ENCODE results near the gene TMOD1. TPM values are rescaled to one million over a fixed set of nuclear protein-coding genes. Genes with fewer than 3 reads are reported as not detected.

The TMOD1 gene
- total and polyA plus RNA-seq, 2 experiments from 2014 or later = 0.69 to 4.5 TPM

- no peak overlapping the region for H3K4me3 ChIP-seq
Measured at GRCh38 chr9:97506787-97507186, 5.3 kb downstream of the TMOD1 start.

DNA sequence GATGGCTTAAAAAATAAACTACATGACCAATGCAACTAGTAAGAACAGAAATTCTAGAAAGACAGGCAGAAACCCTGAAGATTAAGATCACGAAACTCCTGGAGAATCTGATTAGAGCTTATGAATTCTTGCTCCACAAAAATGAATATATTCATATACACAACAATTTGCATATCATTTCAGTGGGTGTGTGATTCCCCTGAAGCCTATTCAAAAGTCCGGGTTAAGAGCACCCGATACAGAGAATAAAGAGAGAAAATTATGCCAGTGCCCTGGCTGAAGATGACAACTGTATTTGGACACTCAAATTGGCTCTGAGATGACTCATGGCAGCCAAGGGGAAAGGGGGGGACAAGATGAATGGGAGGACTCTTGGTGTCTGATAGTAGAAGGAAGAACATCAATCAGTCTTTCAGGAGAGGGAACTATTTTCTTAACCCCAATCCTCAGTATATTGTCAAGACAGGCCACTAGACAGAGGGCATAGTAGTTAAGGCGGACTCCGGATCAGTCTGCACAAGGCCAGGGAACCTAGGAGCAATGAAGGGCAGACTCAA is 6.0 kb downstream of the TMOD1 start:
- peaks cover 45% of the 10 kb centered on the region for H3K27me3 ChIP-seq (ENCODE audit: insufficient read depth)
- H3K4me3 ChIP-seq = no peak overlapping the region
- no peak overlapping the region for H3K27ac ChIP-seq (ENCODE audit: low read depth)
- no peaks in the 10 kb centered on the region for H4K20me1 ChIP-seq (replicated peaks; ENCODE audit: insufficient read depth)
- no peak for ATAC-seq
- no peaks in the 10 kb centered on the region; the same call in 2 of the 3 replicates for H3K36me3 Mint-ChIP-seq (ENCODE audit: low read depth)
- H3K9me2 ChIP-seq (ENCODE audit: insufficient read depth) = no peaks in the 10 kb centered on the region
- H3F3A ChIP-seq (replicated peaks; ENCODE audit: low read depth) = no peaks in the 10 kb centered on the region; the same call in 1 of the 2 replicates
- no peak overlapping the region for H2AFZ ChIP-seq
- no peaks in the 10 kb centered on the region for H3K79me2 ChIP-seq (replicated peaks; ENCODE audit: insufficient read depth)
- no peaks in the 10 kb centered on the region for H3K36me3 ChIP-seq (ENCODE audit: insufficient read depth)
- TF ChIP-seq ZNF114 (CRISPR knock-in tag; IDR thresholded peaks at IDR 0.05) = no peak
- no peak for TF ChIP-seq ZNF331 (CRISPR knock-in tag; IDR thresholded peaks at IDR 0.05; ENCODE audit: low read depth)
- no peak for TF ChIP-seq CREB1 (CRISPR knock-in tag; IDR thresholded peaks at IDR 0.05; ENCODE audit: low read depth)
- TF ChIP-seq NANOG (IDR thresholded peaks at IDR 0.05; ENCODE audit: borderline replicate concordance) = no peak
- H3K9me3 Mint-ChIP-seq = no peaks in the 10 kb centered on the region
- H3K4me1 ChIP-seq (ENCODE audit: insufficient read depth) = peaks cover 7% of the 10 kb centered on the region; the same call in 1 of the 2 replicates
- H3K27me3 Mint-ChIP-seq (ENCODE audit: insufficient read depth, low read depth, poor library complexity) = peaks cover 21% of the 10 kb centered on the region
- no peak overlapping the region for H3K4me2 ChIP-seq
- no peak overlapping the region for H3K4me3 Mint-ChIP-seq
- no peak for DNase-seq (ENCODE audit: low spot score)
- H3K27ac Mint-ChIP-seq = no peak overlapping the region
- peaks cover 6% of the 10 kb centered on the region for H3K4me1 Mint-ChIP-seq

More at GRCh38 chr9:97506787-97507186, 5.3 kb downstream of the TMOD1 start:
- peaks cover 52% of the 10 kb centered on the region for H3K27me3 ChIP-seq (ENCODE audit: insufficient read depth)
- ATAC-seq = no peak
- H3K4me3 Mint-ChIP-seq = no peak overlapping the region
- H3K36me3 Mint-ChIP-seq (ENCODE audit: low read depth) = no peaks in the 10 kb centered on the region; the same call in 2 of the 3 replicates
- H3K27ac ChIP-seq (ENCODE audit: low read depth) = no peak overlapping the region
- H3K9me2 ChIP-seq (ENCODE audit: insufficient read depth) = no peaks in the 10 kb centered on the region
- no peak for DNase-seq (ENCODE audit: low spot score)
- no peak overlapping the region for H3K27ac Mint-ChIP-seq
- H3K4me2 ChIP-seq = no peak overlapping the region
- H3K9me3 Mint-ChIP-seq = no peaks in the 10 kb centered on the region
- TF ChIP-seq POLR2AphosphoS5 (IDR thresholded peaks at IDR 0.05; ENCODE audit: low read depth) (no peak), EZH2phosphoT487 (IDR thresholded peaks at IDR 0.05; ENCODE audit: unreplicated experiment) (no peak), CREB1 (CRISPR knock-in tag; IDR thresholded peaks at IDR 0.05; ENCODE audit: low read depth) (no peak), NANOG (IDR thresholded peaks at IDR 0.05; ENCODE audit: borderline replicate concordance) (no peak), REST (IDR thresholded peaks at IDR 0.05; ENCODE audit: unreplicated experiment) (no peak)
- TF ChIP-seq, protein P1, sequence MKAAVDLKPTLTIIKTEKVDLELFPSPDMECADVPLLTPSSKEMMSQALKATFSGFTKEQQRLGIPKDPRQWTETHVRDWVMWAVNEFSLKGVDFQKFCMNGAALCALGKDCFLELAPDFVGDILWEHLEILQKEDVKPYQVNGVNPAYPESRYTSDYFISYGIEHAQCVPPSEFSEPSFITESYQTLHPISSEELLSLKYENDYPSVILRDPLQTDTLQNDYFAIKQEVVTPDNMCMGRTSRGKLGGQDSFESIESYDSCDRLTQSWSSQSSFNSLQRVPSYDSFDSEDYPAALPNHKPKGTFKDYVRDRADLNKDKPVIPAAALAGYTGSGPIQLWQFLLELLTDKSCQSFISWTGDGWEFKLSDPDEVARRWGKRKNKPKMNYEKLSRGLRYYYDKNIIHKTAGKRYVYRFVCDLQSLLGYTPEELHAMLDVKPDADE (IDR thresholded peaks at IDR 0.05) = no peak
- no peaks in the 10 kb centered on the region; the same call in 1 of the 2 replicates for H3F3A ChIP-seq (replicated peaks; ENCODE audit: low read depth)
- H2AFZ ChIP-seq = no peak overlapping the region
- no peaks in the 10 kb centered on the region for H3K36me3 ChIP-seq (ENCODE audit: insufficient read depth)
- H3K27me3 Mint-ChIP-seq (ENCODE audit: insufficient read depth, low read depth, poor library complexity) = peaks cover 25% of the 10 kb centered on the region
- H3K4me1 Mint-ChIP-seq = peaks cover 6% of the 10 kb centered on the region
- H4K20me1 ChIP-seq (replicated peaks; ENCODE audit: insufficient read depth) = no peaks in the 10 kb centered on the region
- H3K4me1 ChIP-seq (ENCODE audit: insufficient read depth) = peaks cover 7% of the 10 kb centered on the region; the same call in 1 of the 2 replicates
- no peaks in the 10 kb centered on the region for H3K79me2 ChIP-seq (replicated peaks; ENCODE audit: insufficient read depth)

Measured in GM23338 (cell line).